Prostate gland (tissue), 2 donors: ENCODE data around the gene NAA40. TPM values are rescaled to one million over a fixed set of nuclear protein-coding genes. Genes with fewer than 3 reads are reported as not detected.

Experiments used
- DNase-seq: peaks from one replicate; pipeline ENCODE4 v3.0.0-alpha.2; 2019; ENCODE audit warnings: low spot score
- H3K27ac ChIP-seq, 2 donors: fragments of 200-600 bp; sonication (generic); 2 replicates each; pipeline ENCODE4 v1.5.1; 2017 to 2019
- H3K27me3 ChIP-seq: fragments of 200-600 bp; sonication (generic); replicated peaks from 2 replicates; pipeline ENCODE4 v1.5.1; 2019; ENCODE audit not compliant: insufficient read depth
- H3K36me3 ChIP-seq, 2 donors: fragments of 200-600 bp; sonication (generic); 1 replicate in 1 of 2; 2 replicates in 1 of 2; pipeline versions ENCODE4 v1.5.1 to v1.8.1; 2017 to 2019
- H3K4me1 ChIP-seq: fragments of 200-600 bp; sonication (generic); replicated peaks from 2 replicates; pipeline ENCODE4 v1.5.1; 2019
- H3K4me3 ChIP-seq, 2 donors: fragments of 200-600 bp; sonication (generic); 2 replicates each; pipeline ENCODE4 v1.5.1; 2017 to 2019
- H3K9me3 ChIP-seq: fragments of 200-600 bp; sonication (generic); 2 replicates; pipeline ENCODE4 v1.5.1; 2017
- CTCF ChIP-seq, 4 experiments: fragments of 200-600 bp in 2 of 4; fragments of 450-650 bp in 2 of 4; sonication (generic) in 2 of 4; IDR thresholded peaks; 1 replicate in 3 of 4; 2 replicates in 1 of 4; pipeline ENCODE4 v1.5.1; 2016 to 2019; ENCODE audit warnings: antibody characterized with exemption in 4 of 4, mild to moderate bottlenecking in 2 of 4, moderate library complexity in 2 of 4
- POLR2A ChIP-seq: fragments of 450-650 bp; IDR thresholded peaks from one replicate; pipeline ENCODE4 v1.6.1; 2016; ENCODE audit warnings: antibody characterized with exemption, mild to moderate bottlenecking
- POLR2AphosphoS5 ChIP-seq: sonication (generic); formaldehyde crosslinking; IDR thresholded peaks from one replicate; pipeline ENCODE4 v1.6.1; 2017; ENCODE audit warnings: antibody characterized with exemption
- WGBS: methylation state at CpG from one replicate; pipeline ENCODE4 v1.1.5; 2018; 5-methylcytosine and 5-hydroxymethylcytosine counted together
- intact Hi-C: fragments of 100-400 bp; cut with DNase I; formaldehyde crosslinking; loops from one replicate; pipeline ENCODE4 v1.14.2; 2022
- small RNA-seq, 2 donors: library from RNA; depleted of rRNA; stranded (forward); fragments of <200 nt; gene quantifications; one replicate each; pipeline ENCODE3, GENCODE V24; 2016
- total RNA-seq, 2 donors: library from RNA; depleted of rRNA; stranded (reverse); fragments of >200 nt; gene quantifications; one replicate each; pipeline ENCODE4 v1.1.0, GENCODE V29; 2016

The NAA40 gene
- total RNA-seq, 2 donors from 2014 or later: 23.3 to 24.7 TPM

- Histone ChIP-seq H3K27me3 (no peaks in the 10 kb centered on the region), H3K9me3 (no peaks in the 10 kb centered on the region), H3K27ac (no peak overlapping the region), H3K4me3 (no peak overlapping the region), H3K4me1 (no peaks in the 10 kb centered on the region), H3K36me3 (no peaks in the 10 kb centered on the region)
- WGBS: 89% methylated on average over 4 of the region's 4 CpGs
- intact Hi-C loops: no loop called here
- TF ChIP-seq POLR2A (no peak), CTCF (IDR thresholded peaks at IDR 0.05) (no peak), POLR2AphosphoS5 (no peak)
- DNase-seq: no peak
Observed at GRCh38 chr11:64005691-64006090, 66.9 kb downstream of the NAA40 start.

- Histone ChIP-seq H3K27me3 (no peaks in the 10 kb centered on the region), H3K27ac (no peak overlapping the region), H3K36me3 (no peaks in the 10 kb centered on the region), H3K9me3 (no peaks in the 10 kb centered on the region), H3K4me3 (no peak overlapping the region), H3K4me1 (no peaks in the 10 kb centered on the region)
- TF ChIP-seq POLR2AphosphoS5: no peak
- no peak for TF ChIP-seq CTCF (IDR thresholded peaks at IDR 0.05)
- no peak for TF ChIP-seq POLR2A
- intact Hi-C loops: no loop called here
- DNase-seq: no peak
- 70% methylated on average over 12 of the region's 12 CpGs for WGBS
Observed at GRCh38 chr11:64006398-64006797, 67.6 kb downstream of the NAA40 start.

Small RNA genes within 50 kb of the gene (small RNA-seq; reads per million reads assigned to genes)
- 0 reads per million in 2 donors for gene RNU6-45P

Other genes with a start within 250 kb of the NAA40 start
- gene ZFTA, start 170.2 kb upstream of the NAA40 start, total RNA-seq: 10 to 100 TPM; 13.9 to 32.7 TPM
- 10 to 100 TPM; 17.8 to 36.2 TPM for gene SPINDOC, start 125.5 kb upstream of the NAA40 start, total RNA-seq
- 10 to 100 TPM; 65.4 to 67.2 TPM for gene MARK2, start 99.9 kb upstream of the NAA40 start, total RNA-seq
- 1 to 10 TPM in 1 of 2 donors, under 1 TPM in 1; 0.64 to 3.3 TPM for gene RCOR2, start 21.8 kb upstream of the NAA40 start, total RNA-seq
- gene COX8A, start 35.6 kb downstream of the NAA40 start, total RNA-seq: 1,000 to 10,000 TPM in 1 of 2 donors, 100 to 1,000 TPM in 1; 597 to 1,196 TPM
- gene OTUB1, start 47.4 kb downstream of the NAA40 start, total RNA-seq: 100 to 1,000 TPM in 1 of 2 donors, 10 to 100 TPM in 1; 79.6 to 118 TPM
- gene FLRT1, start 96.9 kb downstream of the NAA40 start, total RNA-seq: under 1 TPM; 0.36 to 0.57 TPM
- gene MACROD1, start 227.1 kb downstream of the NAA40 start, total RNA-seq: 10 to 100 TPM; 33.5 to 68.2 TPM
- 100 to 1,000 TPM; 104 to 139 TPM for gene STIP1, start 247.2 kb downstream of the NAA40 start, total RNA-seq